Gastroesophageal sphincter (tissue), 4 donors: ENCODE measurements around the gene TLCD2. TPM values are rescaled to one million over a fixed set of nuclear protein-coding genes. Genes with fewer than 3 reads are reported as not detected.
"Not testable (repeated sequence)": the region's sequence is repeated elsewhere in the genome, so short reads cannot be mapped to it uniquely, and the experiment has no call there.

Experiments
- ATAC-seq: fragments of 150-250 bp; one replicate; pipeline ENCODE4 v1.9.1; 2016; ENCODE audit warnings: mild to moderate bottlenecking, moderate library complexity
- H3K27ac ChIP-seq, 4 donors: fragments of 200-600 bp; sonication (generic) in 3 of 4; 1 replicate in 3 of 4; 2 replicates in 1 of 4; pipeline ENCODE4 v1.5.1; 2016 to 2019
- H3K27me3 ChIP-seq: fragments of 200-600 bp; sonication (generic); one replicate; pipeline ENCODE4 v1.5.1; 2019
- H3K36me3 ChIP-seq, 2 donors: fragments of 200-600 bp; sonication (generic); one replicate each; pipeline ENCODE4 v1.5.1; 2019; ENCODE audit warnings: control low read depth in 1 of 2
- H3K4me1 ChIP-seq, 3 donors: fragments of 200-600 bp; sonication (generic); 1 replicate in 2 of 3; 2 replicates in 1 of 3; pipeline ENCODE4 v1.5.1; 2016 to 2019; ENCODE audit warnings: control low read depth in 2 of 3
- H3K4me3 ChIP-seq, 2 donors: fragments of 200-600 bp; sonication (generic); one replicate each; pipeline ENCODE4 v1.5.1; 2019; ENCODE audit warnings: mild to moderate bottlenecking in 1 of 2, moderate library complexity in 1 of 2
- H3K9me3 ChIP-seq, 3 donors: fragments of 200-600 bp; sonication (generic); one replicate each; pipeline ENCODE4 v1.5.1; 2017 to 2019; ENCODE audit warnings: control low read depth in 2 of 3
- EP300 ChIP-seq: sonication (generic); formaldehyde crosslinking; IDR thresholded peaks from one replicate; pipeline ENCODE4 v1.6.1; 2017; ENCODE audit warnings: antibody characterized with exemption, mild to moderate bottlenecking
- POLR2A ChIP-seq, 2 donors: fragments of 450-650 bp; IDR thresholded peaks; one replicate each; pipeline ENCODE4 v1.6.1; 2017; ENCODE audit warnings: antibody characterized with exemption in 2 of 2, mild to moderate bottlenecking in 2 of 2, moderate library complexity in 1 of 2
- POLR2AphosphoS5 ChIP-seq: sonication (generic); formaldehyde crosslinking; IDR thresholded peaks from one replicate; pipeline ENCODE4 v1.6.1; 2017; ENCODE audit warnings: antibody characterized with exemption
- WGBS, 2 donors: methylation state at CpG; one replicate each; pipeline ENCODE4 v1.1.5; 2018; ENCODE audit warnings: low coverage in 1 of 2; 5-methylcytosine and 5-hydroxymethylcytosine counted together
- total RNA-seq, 4 donors: library from RNA; depleted of rRNA; stranded (reverse); fragments of >200 nt; gene quantifications; one replicate each; pipeline ENCODE4 v1.1.0, GENCODE V29; 2016
- TF ChIP-seq, protein P1 (sequence below), 4 experiments: fragments of 200-600 bp in 2 of 4; fragments of 450-650 bp in 2 of 4; sonication (generic) in 1 of 4; IDR thresholded peaks; one replicate each; pipeline ENCODE4 v1.5.1; 2017 to 2019; ENCODE audit warnings: antibody characterized with exemption in 4 of 4, mild to moderate bottlenecking in 2 of 4, moderate library complexity in 2 of 4

The TLCD2 gene
- total RNA-seq, 4 donors from 2014 or later, result 4.2 to 5.1 (median 4.8) TPM

DNA sequence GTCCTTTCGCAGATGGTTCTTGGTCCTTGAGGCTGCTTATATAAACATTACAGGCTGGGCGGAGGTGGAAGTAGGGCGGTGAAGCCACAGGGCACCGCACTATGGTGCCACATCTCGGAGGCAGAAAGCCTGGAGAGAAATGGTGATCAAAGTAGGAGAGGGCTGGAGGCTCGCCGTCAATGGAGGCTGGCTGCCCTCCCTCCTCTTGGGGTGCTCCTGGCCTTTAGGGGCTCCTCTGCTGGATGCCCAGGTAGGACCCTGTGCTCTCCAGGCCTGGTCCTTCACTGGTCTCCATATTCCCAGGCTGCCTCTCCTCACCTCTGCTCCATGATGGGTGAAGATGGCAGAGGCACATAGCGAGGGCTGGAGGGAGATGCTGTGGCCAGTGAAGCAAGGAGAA, 2.1 kb upstream of the TLCD2 start:
- Histone ChIP-seq H3K4me3 (no peak overlapping the region), H3K9me3 (no peaks in the 10 kb centered on the region), H3K27ac (peak overlapping the region in 3 of 4 donors; percentile 97 to 100 (median 99)), H3K36me3 (peaks cover 0 to 31% of the 10 kb centered on the region in 2 donors), H3K4me1 (peaks cover 2 to 63% (median 35%) of the 10 kb centered on the region in 3 donors), H3K27me3 (no peaks in the 10 kb centered on the region)
- 77% methylated on average over 8 of the region's 8 CpGs; no CpG with 5 or more reads in 1 of the 2 donors for WGBS, 2 donors
- ATAC-seq, result no peak
- TF ChIP-seq POLR2A (IDR thresholded peaks at IDR 0.05), result no peak
- TF ChIP-seq, protein P1, sequence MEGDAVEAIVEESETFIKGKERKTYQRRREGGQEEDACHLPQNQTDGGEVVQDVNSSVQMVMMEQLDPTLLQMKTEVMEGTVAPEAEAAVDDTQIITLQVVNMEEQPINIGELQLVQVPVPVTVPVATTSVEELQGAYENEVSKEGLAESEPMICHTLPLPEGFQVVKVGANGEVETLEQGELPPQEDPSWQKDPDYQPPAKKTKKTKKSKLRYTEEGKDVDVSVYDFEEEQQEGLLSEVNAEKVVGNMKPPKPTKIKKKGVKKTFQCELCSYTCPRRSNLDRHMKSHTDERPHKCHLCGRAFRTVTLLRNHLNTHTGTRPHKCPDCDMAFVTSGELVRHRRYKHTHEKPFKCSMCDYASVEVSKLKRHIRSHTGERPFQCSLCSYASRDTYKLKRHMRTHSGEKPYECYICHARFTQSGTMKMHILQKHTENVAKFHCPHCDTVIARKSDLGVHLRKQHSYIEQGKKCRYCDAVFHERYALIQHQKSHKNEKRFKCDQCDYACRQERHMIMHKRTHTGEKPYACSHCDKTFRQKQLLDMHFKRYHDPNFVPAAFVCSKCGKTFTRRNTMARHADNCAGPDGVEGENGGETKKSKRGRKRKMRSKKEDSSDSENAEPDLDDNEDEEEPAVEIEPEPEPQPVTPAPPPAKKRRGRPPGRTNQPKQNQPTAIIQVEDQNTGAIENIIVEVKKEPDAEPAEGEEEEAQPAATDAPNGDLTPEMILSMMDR (IDR thresholded peaks at IDR 0.05), result no peak
- no peak for TF ChIP-seq POLR2AphosphoS5
- no peak for TF ChIP-seq EP300

- no peak for TF ChIP-seq EP300
- TF ChIP-seq POLR2AphosphoS5, result peak; percentile 21
- H3K36me3 ChIP-seq, result peaks cover 0 to 36% of the 10 kb centered on the region in 2 donors
- ATAC-seq, result no peak
- WGBS, 2 donors, result 59 to 60% methylated on average over 4 of the region's 4 CpGs
- peaks cover 2 to 60% (median 35%) of the 10 kb centered on the region in 3 donors for H3K4me1 ChIP-seq
- H3K9me3 ChIP-seq, result no peaks in the 10 kb centered on the region
- H3K4me3 ChIP-seq, result no peak overlapping the region
- no peaks in the 10 kb centered on the region for H3K27me3 ChIP-seq
- peak overlapping the region in 2 of 4 donors; percentile 97 to 100 for H3K27ac ChIP-seq
Measured at GRCh38 chr17:1711804-1712203, 1.6 kb upstream of the TLCD2 start.

DNA sequence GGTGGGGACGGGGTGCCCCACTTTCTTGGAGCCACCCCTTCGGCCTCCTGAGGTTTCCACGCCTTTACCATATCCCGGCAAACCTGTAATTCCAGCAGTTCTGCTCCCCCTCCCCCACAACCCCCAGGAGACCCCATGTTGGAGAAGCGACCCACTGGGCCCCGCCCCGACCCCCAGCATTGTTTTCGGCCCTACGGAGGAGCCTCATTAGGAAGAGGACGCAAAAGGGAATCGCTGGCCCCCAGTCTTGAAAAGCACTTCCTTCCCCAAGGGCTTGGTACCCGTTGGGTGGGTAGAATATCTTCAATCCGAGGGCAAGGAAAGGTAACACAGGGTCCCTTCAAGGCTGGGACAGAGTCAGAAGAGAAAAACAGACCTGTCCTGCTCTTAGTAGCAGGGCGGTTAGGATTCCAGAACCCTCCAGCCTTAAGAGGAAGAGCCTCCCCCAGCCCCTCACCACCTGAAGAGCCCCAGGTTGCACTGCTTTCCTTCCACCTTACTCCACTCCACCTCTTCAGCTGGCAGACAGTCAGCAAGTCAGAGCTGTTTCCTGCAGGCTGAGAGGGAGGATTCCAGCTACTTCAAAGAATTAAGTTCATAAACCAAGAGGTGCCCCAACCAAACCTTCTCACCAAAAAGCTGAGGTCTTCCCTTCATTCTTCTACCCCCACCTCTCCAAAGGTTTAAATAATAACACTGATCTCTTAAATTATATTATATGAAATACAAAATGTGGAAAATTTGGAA, 803 bp upstream of the TLCD2 start:
- Histone ChIP-seq H3K4me3 (peak overlapping the region; percentile 83 to 90), H3K36me3 (peaks cover 0 to 36% of the 10 kb centered on the region in 2 donors), H3K27me3 (no peaks in the 10 kb centered on the region), H3K9me3 (no peaks in the 10 kb centered on the region), H3K27ac (peak overlapping the region; percentile 54 to 88 (median 86)), H3K4me1 (peaks cover 2 to 60% (median 35%) of the 10 kb centered on the region in 3 donors)
- no peak for ATAC-seq
- WGBS, 2 donors, result 40% methylated on average over 1 of the region's 14 CpGs; no CpG with 5 or more reads in 1 of the 2 donors
- no peak for TF ChIP-seq POLR2AphosphoS5
- no peak for TF ChIP-seq POLR2A (IDR thresholded peaks at IDR 0.05)
- TF ChIP-seq EP300, result no peak
- TF ChIP-seq, protein P1 (IDR thresholded peaks at IDR 0.05), result no peak

DNA sequence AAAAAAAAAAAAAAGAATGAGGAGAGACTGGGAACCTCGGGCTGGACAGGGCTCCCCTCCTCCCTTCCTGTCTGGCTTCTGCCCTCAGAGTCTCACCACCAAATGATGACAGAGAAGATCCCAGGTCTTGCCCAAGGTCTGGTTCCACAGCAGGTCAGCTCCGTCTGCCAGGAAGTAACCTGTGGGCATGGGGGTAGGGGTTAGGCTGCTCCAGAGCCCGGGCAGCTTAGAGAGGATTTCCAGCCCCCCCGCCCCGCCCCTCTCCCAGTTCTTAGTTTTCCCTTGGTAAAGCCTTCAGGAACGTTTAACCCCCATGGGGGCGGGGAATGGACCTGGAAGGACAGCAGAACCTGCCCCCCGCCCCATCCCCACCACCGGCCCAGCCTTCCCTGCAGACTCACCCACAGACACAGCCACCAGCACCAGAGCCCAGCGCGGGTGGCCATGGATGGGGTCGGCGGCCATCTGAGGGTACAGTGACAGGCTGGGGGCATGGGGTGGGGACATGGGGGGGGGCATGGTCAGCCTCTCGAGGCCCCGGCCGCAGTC, 700 bp downstream of the TLCD2 start:
- Histone ChIP-seq H3K27me3 (no peaks in the 10 kb centered on the region), H3K4me3 (peak overlapping the region; percentile 83 to 90), H3K4me1 (peaks cover 2 to 55% (median 35%) of the 10 kb centered on the region in 3 donors), H3K27ac (peak overlapping the region; percentile 54 to 88 (median 86)), H3K9me3 (no peaks in the 10 kb centered on the region), H3K36me3 (peaks cover 0 to 36% of the 10 kb centered on the region in 2 donors)
- peak; percentile 9 for ATAC-seq
- TF ChIP-seq POLR2A (IDR thresholded peaks at IDR 0.05), result no peak
- TF ChIP-seq, protein P1 (IDR thresholded peaks at IDR 0.05), result no peak
- TF ChIP-seq EP300, result no peak
- TF ChIP-seq POLR2AphosphoS5, result no peak
- WGBS, 2 donors, result 0% methylated on average over 5 of the region's 16 CpGs; no CpG with 5 or more reads in 1 of the 2 donors

- ATAC-seq, H3K27ac ChIP-seq, H3K9me3 ChIP-seq, H3K27me3 ChIP-seq: not testable (repeated sequence)
- Histone ChIP-seq H3K36me3 (peaks cover 0 to 33% of the 10 kb centered on the region in 2 donors), H3K4me3 (peak overlapping the region in 1 of 2 donors; percentile 90), H3K4me1 (peaks cover 2 to 49% (median 32%) of the 10 kb centered on the region in 3 donors)
- WGBS, 2 donors, result 95% methylated on average over 8 of the region's 10 CpGs; no CpG with 5 or more reads in 1 of the 2 donors
Measured at GRCh38 chr17:1708791-1709346, 1.3 kb downstream of the TLCD2 start.
